NCI-H345 treated with DMSO at 0.1 percent for 48 hours (cell line): ENCODE data around the gene NPS.

Experiments
- DNase-seq: peaks from one replicate; lab custom pipeline; 2025; ENCODE audit not compliant: unreplicated experiment; lab: John Stamatoyannopoulos, UW

The NPS gene, protein sequence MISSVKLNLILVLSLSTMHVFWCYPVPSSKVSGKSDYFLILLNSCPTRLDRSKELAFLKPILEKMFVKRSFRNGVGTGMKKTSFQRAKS

DNA sequence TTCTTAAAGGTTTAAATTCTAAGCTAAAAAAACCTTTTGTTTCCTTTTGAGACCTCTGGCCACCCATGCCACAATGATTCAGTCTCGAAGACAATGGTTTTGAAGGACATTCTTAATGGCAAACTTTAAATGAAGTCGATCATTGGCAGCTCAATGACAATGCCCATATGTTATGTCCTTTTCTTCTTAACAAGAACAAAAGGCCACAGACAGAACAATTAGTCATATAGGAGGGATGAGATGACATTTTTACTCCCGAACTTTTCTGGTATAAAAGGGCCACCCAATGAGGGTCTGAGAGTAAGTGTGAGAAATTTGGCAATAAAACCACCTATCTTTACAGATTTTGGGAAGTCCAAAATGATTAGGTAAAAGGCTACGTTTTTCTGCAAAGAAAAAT lies at the start of gene NPS:
NPS (plus strand) TSS at position 301 of the 400 bp plus-strand sequence; CDS start at position 361, 60 bp downstream.
- no peak for DNase-seq

DNA sequence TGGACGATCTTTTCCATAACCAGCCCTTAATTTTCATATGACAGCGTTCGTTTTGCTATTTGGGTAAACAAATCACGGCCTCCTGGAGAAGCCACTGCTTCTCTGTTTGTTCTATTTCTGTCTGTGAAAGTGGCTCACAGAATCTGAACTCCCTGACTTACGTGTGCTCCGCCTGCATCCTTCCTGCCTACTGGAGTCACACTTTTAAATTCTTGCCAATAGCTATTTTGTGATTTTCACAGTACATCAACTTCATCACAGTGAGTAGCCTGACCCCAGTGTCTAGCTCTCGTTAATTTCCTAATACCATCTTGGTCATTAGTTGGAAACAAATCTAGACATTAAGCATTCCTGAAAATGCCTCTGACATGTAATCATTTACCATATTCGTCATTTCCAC lies 49.0 kb upstream of the NPS start:
- no peak for DNase-seq

DNA sequence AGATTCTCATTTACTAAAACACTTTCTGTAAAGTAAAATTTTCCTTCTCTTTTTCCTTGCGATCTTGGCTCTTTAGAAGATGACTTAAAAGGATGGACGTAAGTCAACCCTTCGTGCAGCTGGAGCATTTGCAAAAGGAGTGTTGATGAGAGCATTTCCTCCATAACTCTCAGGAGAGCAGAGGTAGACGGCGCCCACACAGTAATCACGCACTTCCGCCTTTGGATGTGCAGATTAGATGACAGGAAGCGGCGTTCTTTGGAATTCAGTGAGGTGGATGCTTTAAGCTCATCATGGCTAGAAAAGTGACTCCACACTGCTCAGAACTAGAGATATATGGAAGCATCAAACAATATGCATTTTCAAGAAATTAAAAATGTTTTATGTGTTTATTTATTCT lies 43.0 kb upstream of the NPS start:
- DNase-seq, result no peak

DNA sequence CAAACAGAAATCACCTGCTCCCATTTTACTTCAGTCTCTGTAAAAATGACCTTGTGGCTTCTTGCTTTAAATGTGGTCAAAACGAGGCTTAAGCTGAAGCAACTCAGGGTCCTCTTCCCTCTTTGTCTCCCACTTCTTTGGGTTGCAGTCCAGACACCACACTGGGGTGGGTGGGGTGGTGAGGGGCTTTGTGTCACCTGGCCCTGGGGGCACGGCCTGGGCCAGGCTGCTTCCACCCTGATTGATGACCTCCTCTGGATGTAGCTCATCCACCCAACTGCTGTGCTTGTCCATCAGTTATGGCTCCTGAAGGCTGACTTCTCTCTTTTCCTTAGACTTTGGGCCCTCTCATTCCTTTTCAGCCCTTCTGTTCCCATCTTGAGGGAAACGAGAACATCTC lies 26.8 kb upstream of the NPS start:
- no peak for DNase-seq

DNA sequence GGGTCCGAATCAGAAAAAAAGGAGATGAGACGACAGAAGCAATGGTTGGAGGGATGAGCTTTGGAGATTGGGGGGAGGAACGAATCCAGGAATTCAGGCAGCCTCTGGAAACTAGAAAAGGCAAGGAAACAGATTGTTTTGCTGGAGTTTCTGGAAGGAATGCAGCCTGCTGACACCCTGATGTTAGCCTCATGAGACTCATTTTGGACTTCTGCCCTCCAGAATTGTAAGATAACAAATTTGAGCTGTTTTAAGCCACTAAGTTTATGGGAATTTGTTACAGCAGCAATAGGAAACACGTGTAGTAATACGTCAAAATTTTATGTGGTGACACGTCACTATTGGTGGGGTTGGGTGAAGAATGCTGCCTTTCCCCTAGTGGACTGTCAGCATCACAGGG lies 25.6 kb upstream of the NPS start:
- no peak for DNase-seq

DNA sequence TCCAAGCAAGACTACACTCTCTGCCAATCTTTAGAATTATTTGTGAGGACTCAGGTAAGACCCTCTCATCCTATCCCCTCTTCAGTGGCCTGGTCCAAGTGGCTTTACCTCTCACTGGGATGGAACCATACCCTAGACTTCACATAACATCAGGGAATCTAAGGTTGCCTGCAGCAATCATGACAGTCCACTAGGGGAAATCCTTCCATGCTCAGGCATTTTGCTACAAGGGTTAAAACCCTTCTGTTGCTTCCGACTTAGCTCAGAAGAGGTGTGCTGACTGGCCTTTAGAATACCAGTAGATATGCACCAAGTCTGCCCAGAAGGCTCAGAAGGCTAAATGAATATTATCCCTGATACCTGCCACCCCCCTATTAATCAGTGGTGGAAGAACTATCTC lies 24.9 kb upstream of the NPS start:
- no peak for DNase-seq

DNA sequence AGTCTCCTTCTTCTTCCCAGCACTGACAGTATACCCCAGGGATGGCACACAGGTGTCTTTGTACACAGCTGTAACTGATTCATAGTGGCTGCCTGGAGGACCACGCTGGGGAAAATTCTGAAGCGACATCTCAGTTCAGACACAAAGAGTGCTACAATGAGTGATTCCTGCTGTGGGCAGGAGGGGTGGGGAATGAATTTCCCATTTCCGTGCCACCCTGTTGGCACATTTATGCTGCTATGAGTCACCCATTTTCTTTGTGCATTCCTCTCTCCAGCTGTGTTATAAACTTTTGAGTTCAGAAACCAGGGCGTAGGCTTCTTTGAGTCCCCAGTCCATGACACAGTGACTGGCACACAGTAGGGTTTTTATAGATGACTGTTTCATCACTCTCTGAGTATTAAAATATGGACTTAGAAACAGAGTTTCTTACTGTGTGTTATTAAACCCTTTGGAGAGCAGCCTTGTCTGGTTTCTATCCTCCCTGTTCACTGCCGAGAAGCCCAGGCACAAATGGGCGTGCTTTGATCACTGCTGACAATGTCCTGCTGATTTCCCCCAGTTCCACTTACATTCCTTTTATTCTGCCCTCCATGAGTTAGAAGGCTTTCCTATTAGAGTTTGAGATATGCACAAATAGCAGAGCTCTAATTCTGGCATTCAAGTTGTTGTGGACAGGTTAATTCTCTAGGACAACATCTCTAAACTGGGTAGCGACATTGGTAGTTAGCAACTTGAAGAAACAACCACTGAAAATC lies 24.0 kb upstream of the NPS start:
- DNase-seq, result peak; percentile 1

DNA sequence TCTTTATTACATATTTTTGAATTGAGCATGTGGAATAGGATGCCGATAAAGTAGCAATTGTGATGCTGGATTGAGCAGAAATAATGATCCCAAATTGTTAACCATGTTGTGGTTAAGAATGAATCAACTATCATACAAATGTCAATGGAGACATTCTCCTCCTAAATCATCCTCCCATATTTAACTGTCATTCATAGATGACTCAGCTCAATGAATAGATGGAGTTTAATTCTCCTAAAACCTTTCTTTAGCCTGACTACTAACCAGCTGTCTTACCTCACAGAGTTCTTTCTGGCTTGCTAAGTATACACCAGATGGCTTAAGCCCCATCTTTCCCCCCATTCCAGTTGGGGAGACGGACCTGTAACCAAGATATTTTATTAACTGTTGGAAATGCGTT lies 23.4 kb upstream of the NPS start:
- no peak for DNase-seq

DNA sequence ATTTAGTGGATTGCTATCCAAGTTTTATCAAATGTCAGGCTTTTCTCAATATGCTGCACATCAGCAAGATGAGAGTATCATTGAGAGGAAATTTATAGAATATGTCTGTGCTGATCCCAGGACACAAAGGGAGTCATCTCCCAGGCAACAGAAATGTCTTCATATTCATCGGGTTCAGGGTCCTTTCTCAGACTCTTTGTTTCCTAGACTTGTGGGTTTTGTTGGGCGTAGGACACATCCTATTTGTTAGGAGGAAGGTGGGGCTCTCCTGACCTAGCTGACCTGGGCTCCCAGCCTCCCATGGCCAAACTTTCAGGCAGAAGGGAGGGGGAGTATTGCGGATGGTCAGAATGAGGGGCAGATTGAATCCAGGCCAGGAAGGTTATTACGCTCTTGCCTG lies 22.9 kb upstream of the NPS start:
- DNase-seq, result no peak

DNA sequence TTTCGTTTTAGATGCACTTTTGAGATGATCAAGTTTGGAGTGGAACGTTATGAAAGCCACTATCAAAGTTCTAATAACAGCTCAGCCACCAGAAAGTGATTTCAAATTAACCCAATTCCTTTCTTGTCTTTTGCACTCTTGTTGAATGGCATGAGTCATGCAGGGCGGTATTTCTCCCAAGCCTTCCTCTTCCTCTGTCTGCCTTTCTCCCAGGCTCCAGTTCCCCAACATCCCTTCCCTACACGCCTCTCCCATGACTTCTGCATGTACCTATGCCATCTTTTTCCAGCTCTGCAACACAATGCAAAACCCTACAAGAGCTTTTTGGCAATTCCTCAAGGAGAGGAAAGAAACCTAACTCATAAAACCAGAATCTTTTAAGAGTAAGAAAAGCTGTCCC lies 21.8 kb upstream of the NPS start:
- no peak for DNase-seq

DNA sequence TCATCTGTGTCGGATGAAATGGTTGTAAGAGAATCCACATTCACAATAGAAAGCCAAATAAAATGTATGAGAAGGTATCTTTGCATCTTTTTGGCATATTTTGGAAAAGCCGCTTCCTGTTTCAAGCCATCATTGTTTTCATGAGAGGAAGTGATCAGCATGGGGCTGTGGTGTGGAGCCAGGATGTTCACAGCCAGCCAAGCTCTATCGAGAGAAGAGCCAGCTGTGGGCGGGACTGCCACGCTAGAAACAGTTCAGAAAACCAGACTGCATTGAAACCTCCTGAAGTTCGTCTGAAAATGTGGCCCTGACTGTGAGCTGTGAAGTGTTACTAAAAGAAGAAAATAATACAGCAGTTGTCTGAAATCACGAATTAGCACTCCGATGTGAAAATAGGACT lies 21.2 kb upstream of the NPS start:
- no peak for DNase-seq

DNA sequence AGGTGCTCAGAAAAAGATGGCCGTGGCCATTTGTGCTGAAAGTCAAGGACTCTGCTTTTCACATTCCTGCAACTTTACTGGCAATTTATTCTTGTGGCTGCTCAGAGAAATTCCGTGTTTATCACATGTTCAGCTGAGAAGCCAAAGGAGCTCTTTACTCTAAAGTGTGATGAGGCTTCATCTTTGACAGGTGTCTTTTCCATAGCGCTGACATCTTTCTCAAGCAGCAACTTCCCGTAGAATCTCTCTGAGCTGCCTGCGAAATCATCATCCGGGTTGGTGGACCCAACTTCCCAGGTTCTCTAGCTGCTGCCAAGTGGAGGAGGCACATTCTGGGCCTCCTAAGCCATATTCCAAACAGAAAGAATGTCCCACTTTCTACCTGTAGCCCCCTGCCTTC lies 16.9 kb upstream of the NPS start:
- no peak for DNase-seq

DNA sequence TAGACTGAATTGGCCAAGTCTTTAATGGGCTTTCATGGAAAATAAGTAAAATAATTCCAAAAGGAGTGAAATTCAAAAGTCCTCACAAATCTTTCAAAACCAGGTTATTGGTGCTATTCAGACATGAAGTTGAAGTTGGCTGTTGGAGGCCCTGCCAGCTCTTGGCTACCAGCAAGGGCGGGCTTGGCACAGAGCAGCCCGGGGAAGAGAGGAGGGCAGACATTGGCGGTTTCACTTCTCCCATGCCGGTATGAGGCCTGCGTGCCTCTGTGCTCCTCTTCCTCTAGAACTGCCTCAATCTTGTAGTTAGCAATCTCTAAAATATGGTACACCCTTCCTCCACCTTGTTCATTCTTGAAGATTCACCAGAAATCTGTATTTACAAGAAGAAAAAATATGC lies 16.4 kb upstream of the NPS start:
- no peak for DNase-seq

DNA sequence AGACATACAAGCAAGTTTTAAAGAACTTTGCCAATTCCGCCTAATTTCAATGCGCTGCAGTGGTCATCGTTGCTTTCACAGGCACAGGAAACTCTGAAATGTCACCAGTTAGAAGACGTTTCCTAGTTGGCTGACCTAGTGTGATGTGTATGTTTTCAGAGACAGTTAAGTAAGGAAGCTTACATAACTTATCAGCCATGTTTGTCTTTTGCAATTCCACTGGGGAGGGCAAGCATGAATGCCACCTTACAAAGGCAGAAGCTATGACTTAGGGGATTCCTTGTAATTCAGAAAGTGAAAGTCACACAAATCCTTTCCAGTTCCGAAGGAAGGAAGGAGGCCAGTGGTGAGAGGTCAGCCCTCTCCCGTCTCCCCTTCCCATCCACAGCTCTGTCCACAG lies 15.0 kb upstream of the NPS start:
- no peak for DNase-seq

DNA sequence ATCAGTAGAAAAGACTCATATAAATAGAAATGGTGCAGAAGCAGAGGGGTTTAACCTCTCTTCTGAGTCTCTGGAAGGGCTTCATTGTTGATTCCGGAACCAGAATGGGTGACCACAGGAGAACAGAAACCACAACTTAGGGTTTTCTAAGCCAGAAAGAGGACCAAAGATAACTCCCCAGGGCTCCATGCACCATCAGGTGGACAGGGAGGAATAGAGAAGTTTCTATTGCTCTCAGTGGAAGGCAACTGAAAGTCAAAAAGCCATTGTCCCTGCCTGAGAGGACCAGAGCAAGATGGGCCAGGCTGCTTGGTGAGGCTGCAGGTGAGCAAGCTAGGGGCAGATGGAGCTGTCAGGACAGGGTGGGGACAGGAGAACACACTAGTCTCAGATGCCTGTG lies 14.6 kb upstream of the NPS start:
- no peak for DNase-seq

DNA sequence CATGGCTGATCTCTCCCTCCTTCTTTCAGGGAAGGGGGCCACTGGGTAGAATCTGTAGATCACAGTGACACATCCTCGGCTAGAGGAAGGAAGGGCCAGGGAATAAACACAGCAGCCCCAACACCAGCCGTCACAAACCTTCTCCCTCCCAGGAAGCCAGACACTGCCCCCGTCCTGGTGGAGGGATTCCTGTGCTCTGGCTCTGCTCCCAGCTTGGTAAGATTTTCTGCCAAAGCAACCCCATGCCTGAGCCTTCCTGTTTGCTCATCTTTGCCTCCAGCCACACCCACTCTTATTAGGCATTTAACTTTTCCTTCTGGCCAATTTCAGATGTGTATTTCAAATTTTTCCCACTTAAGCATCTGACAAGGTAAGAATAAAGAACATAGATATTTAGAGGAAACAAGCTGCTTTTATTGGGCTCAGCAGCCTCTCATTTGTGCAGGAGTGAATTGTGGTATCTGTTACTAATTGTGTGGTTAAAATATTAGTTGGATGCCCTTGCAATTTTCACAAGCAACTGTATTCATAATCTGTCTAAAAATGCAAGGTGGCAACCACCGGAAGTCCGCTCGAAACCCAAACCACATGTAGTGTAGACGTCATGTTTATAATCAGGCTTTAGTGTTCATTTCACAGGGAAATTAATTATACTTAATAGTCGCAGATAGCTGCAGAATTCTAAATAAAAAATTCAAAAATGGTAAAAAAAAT lies 13.2 kb upstream of the NPS start:
- no peak for DNase-seq

DNA sequence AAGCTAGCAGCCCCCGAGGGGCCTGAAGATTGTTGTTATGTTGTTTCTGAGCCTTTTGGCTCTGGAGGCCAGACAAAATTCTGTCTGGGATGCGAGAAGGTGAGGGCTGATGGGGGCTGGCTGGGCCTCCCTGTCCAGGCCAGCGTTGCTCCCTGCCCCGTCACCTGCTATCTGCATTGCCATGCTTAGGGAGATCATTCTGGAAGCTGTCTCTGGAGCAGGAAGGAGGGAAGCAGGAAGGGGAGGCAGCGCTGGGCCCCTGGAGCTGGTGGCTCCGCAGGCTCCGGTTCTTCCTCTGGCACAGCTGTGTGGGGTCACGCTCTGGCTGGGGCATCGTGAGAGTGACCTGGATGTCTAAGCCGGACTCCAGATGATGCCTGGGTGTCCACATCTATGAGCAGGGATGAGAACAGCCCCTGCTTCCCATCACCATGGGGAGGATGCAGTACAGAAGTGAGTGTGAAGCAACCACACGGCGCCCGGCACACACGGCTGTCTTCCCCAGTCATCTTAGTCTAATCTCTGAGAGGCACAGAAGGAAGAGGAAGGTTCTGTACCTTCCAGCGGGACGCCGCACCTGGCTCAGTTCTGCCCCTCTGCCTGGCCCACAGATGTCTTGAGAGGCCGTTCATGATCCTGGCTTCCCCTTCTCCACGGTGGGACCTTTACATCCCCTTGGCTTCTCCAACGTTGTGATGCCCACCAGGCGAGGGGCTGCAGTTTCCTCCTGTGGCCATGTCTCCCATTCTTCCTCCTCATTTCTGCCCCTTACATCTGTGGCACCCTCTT lies 11.9 kb upstream of the NPS start:
- no peak for DNase-seq

DNA sequence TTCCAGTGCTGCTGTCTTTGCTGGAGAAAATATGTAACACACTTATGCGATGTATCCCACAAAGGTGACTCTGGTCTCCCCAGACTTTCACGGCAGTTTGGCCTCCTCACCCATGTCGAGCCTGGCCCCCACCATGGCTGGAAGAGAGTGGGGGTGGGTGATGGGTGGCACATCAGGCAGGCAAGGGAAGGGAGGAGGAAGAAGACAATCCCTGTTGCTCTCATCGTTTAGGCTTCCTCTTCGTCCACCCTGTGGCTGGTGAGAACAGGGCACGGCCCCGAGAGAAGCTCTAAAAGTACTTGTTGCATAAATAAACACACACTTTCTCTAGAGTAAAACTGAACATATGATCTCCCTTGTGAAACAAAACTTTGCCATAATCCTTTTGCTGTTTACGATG lies 11.2 kb upstream of the NPS start:
- DNase-seq, result no peak

DNA sequence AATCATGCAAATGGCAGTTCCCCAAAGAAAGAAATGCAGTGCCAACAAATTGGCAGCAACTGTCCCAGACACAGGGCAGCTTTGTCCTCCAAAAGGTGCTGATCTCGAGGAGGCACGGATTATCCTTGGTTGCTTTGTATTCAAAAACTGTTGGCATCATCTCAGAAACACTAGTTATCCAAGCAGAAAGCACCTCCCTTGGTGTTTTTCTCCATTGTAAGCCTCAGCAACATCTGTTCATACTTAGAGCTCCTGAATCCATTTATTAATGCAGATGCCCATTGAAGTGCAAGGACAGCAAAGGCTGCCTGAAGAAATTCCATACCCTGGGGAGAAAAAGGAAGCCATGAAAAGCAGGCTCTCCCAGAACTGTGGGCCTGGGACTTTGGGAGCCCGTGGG lies 1.1 kb upstream of the NPS start:
- no peak for DNase-seq

DNA sequence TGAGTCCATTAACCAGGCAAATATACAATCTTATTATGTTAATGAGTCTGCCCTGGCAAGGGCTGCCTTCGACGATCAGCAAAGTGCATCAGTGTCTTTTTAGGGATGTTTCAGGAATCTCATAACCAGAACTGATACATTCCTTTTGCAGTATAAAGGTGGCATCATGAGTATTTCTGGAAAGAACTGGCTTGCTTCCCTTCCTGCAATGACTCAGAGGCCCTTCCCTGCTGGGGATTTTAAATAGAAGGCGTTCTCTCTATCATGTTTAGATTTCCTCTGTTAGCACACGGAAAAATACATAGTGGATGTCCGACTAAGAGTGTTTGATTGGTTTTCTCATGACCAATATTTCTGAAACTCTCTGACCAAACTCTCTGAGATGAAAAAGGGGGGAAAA lies 1.8 kb downstream of the NPS start:
- DNase-seq, result no peak

DNA sequence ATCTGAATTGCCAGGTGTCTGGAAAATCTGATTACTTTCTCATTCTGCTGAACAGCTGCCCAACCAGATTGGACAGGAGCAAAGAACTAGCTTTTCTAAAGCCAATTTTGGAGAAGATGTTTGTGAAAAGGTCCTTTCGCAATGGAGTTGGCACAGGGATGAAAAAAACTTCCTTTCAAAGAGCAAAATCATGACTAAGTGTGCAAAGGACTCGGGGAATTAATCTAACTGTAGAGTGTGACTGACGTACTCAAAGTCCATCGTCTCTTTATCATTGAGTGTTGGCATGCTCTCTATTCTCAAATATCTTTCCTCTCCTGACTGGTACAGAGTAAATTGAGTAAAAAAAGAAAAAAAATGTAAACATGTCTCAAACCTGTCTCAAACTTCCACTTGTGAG lies 3.3 kb downstream of the NPS start:
- no peak for DNase-seq

DNA sequence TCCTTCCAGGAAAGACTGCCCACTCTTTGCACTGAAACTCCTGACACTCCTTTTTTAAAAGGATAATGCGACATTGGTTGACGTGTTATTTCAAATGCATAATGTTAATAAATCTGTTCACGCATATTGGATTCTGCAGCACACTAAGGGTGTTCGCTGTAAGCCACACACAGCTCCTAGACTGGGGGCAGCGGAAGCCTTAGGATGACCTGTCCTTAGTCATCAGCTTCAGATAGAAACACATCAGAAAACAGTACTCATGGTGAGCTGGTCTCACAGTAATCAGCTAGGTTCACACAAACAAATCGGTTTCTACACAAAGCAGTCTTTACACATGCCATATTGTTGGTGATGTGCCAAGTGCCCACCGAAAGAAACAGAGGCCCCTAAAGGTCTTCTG lies 4.3 kb downstream of the NPS start:
- DNase-seq, result no peak
